SW480 (cell line): ENCODE results near the gene ACACB.

Experiments
- DNase-seq: peaks from one replicate; pipeline ENCODE4 v3.0.0-alpha.2; 2016; ENCODE audit warnings: low spot score

Gene ACACB

DNA sequence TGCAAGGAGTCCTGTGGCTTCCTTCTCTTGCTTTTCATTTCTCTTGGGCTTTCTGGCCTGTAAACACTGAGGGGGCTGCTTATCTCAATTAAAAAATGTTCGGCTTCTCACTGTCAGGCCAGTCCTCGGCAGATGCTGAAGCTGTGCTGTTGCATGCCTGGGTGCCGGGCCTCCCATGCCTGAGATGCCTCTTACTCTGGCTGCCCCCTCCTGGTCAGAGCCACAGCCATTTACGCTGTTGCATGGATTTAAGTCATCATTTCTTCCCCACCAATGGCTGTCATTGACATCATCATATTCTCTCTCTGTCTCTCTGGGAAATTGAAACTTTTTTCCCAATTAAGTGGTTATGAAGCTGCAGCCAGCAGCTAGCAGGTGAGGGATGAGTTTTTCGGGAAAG lies 139.0 kb downstream of the ACACB start:
- no peak for DNase-seq

DNA sequence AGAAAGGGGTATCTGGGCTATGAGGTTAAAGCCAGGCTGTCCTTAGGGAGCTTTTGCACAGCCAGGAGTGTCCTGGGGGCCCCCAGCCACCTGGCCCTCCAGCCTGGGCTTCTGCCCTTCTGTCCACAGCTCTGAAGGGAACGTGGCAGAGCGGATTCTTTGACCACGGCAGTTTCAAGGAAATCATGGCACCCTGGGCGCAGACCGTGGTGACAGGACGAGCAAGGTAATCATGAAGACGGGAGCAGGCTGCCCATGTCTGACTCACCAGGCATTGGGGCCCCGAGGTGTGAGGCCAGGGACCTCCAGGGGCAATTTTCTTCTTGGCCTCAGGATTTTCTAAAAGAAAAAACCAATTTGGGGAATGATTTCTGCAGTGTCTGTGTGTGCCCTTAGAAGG lies 139.6 kb downstream of the ACACB start:
- no peak for DNase-seq

DNA sequence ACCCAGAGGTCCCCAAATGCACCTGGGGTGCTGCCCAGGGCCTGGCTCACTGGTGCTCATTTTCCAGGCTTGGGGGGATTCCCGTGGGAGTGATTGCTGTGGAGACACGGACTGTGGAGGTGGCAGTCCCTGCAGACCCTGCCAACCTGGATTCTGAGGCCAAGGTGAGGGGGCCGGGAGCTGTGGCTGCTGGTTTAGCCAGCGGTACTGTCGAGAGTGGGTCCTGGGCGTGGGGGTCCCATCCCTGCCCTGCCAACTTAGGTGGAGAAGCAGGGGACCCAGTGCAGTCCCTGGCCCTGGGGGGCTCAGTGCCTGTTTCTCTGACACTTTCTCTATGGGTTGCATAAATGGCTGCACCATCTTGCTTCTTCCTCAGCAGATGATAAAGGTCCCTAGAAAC lies 141.8 kb downstream of the ACACB start:
- DNase-seq, result no peak

DNA sequence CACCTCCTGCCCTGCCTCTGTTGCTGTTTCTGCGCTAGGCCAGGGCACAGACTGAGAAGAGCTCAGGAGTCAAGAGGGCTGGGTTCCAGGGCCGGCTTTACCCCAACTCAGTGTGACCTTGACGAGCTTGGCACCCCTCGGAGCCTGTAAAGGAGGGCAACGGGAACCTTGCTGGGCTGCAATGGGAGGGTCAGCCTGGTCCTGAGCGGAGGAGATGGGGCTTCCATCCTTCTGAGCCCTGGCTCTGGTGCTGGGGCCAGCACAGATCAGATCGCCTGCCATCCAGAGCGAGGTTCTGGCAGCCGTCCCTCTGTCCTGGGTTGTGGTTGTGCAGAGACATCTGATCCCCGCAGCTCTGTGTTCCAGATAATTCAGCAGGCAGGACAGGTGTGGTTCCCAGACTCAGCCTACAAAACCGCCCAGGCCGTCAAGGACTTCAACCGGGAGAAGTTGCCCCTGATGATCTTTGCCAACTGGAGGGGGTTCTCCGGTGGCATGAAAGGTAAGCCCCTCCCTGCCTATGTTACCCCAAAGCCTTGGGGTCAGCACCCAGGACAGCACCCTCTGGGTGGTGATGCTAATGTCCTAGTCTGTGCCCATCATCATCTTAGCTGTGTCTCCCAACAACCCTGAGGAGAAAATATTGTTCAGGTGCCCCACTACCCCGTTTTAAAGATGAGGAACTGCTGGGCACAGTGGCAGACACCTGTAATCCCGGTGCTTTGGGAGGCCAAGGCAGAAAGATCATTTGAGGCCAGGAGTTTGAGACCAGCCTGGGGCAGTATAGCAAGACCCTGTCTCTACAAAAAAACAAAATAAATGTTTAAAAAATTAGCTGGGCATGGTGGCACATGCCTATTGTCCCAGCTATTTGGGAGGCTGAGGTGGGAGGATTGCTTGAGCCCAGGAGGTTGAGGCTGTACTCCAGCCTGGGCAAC lies 142.5 kb downstream of the ACACB start:
- DNase-seq, result no peak

DNA sequence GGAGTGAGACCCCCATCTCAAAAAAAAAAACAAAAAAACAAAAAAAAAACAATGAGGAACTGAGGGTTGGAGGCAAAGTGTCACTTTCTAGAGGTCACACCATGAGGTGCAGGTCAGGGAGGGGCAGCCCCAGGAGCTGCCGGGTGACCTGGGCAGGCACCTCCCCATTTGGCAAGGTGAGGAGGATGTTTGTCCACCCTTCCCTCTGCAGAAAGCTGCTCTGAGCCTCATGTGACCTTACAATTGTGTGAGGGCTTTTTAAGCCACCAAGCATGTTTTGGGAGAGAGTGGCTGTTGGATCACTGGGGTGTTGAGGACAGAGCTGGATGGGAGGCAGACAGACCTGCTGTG lies 143.1 kb downstream of the ACACB start:
- DNase-seq, result no peak

DNA sequence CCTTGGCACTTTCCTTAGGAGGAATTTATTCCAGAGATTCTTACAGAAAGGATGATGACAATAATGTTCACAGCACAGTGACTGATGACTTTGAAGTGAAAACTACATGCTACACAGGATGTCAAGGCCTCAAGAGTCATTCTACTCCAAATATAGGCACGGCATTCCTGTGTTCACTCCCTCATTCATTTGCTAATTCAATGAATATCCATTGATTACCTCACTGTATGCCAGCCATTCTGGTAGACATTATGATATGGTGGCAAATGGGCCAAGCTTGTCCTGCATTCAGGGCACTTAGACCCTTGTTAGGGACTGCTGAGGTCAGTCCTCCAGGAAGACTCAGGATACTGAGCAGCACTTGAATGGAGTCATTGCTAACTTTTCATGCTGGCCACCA lies 144.7 kb downstream of the ACACB start:
- DNase-seq, result no peak

DNA sequence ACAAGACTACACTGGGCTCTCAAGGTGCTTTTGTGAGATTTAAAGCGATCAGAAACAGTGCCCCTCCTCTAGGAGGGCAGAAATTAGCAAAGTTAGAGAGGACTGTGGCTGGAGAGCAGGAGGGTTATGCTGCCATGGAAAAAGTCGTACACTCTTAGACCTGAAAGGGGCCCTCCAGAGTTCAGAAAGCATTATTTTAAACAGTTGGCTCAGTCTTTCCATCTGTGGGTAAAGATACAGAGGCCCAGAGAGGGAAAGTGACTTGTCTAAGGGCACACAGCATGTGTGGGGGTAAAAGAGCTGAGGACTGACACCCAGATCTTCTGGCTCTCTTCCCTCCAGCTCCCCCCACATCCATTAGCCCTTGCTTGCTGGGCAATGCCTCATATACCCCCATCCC lies 145.6 kb downstream of the ACACB start:
- DNase-seq, result no peak

DNA sequence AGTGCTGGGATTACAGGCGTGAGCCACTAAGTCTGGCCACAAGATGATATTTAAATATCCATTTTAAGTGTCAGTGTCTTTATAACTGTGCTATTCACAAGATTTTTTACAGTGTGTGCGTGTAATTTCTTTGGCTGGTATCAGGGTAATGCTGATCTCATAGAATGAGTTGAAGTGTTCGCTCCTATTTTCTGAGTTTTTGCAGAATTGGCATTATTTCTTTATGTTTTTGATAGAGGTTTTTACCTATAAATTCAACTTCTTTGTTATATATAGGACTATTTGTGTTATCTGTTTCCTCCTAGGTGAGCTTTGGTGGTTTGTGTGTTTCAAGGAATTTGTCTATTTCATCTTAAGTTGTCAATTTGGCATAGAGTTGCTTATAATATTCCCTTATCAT lies 147.1 kb downstream of the ACACB start:
- DNase-seq, result no peak

DNA sequence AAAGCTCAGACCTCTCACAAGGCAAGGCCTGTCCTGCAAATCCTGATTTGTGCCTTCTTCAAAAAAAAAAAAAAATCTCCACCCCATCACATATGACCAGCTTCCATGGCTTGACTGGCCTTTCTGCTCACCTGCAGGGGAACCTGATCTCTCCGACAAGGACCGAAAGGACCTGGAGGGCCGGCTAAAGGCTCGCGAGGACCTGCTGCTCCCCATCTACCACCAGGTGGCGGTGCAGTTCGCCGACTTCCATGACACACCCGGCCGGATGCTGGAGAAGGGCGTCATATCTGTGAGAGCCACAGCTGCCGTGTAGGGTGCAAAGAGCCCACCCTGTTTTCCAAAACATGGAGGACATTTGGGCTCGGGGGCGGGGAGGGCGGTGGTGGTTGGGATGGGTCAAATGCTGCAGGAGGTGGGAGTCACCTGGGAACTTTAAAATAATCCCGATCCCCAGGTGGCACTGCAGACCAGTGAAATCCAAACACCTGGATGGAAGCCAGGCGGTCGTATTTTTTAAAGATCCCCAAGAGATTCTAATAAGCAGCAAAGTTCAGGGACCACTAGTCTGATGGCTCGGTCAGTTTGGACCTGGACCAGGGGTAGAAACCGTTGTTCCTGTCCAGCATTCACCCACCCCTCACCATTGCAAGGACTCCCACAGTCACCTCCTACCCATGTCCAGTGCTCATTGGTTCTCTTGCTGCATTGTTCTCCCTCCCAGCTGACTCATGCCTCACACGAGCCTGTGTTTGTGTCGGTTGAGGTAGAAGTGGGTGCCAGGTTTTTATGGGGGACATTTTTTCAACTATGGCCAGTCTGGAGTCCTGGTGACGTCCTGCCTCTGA lies 147.9 kb downstream of the ACACB start:
- peak; percentile 71 for DNase-seq

DNA sequence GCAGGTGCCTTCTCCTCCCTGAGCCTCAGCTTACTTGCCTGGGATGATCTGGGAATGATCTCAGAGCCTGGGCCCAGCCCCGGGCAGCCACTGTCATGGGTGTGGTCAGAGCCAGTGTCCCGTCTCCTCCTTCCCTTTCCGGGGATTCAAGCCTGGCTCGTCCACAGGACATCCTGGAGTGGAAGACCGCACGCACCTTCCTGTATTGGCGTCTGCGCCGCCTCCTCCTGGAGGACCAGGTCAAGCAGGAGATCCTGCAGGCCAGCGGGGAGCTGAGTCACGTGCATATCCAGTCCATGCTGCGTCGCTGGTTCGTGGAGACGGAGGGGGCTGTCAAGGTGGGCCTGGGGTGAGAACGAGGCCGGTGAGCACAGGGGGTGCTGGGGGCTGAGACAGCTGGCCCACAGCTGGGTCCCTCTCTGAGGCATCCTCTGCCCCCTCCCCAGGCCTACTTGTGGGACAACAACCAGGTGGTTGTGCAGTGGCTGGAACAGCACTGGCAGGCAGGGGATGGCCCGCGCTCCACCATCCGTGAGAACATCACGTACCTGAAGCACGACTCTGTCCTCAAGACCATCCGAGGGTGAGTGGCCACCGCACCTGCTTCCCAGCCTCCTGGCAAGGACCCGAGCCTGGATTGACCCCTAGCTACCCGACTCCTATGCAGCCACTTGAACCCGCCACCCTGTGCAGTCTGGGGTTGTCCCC lies 148.7 kb downstream of the ACACB start:
- DNase-seq, result no peak

DNA sequence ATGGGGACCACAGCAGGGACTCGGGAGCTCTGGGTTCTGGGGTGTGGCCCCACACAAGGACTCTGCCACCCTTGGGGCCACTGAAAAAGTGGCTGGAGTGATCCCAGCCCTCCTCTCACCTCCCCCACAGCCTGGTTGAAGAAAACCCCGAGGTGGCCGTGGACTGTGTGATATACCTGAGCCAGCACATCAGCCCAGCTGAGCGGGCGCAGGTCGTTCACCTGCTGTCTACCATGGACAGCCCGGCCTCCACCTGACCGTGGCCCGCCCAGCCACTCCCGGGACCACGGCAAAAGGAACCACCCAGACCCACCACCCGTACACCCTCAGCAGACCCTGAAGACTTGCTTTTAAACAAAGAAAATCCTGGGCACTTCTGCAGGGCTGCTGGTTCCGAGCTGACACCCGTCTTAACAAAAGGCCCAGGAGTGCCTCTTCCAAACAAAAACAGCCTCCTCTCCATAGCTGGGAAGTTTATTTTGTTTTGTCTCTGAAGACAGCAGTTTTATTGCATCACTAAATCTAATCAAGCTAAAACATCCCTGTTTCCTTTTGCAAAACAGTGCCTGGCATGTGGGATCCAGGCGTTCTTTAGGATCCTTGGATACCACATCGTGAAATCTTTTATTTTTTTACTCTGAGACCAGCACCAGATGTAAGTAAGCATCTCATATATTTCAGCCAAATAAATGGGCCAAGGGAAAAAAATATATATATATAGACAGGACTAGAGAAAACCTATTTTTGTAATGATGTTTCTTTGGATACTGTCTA lies 149.9 kb downstream of the ACACB start:
- no peak for DNase-seq

DNA sequence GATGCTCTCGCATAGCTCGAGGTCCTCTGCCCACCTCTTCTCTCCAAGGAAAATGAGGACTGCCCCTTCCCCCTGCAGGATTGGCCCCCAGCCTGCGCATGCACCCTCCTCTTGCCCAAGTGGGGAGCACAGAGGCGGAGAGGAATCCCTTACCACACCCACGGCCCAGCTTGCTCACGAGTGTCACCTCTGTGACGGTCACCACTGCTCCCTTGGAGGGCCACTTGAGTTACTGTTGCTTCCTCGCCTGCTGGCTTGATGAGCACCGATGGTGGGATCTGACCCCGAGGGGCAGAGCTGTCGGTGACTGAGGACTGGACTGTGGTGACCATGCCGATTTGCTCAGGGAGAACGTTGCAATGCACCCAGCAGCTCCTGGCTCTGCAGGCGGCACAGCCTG lies 151.0 kb downstream of the ACACB start:
- no peak for DNase-seq

DNA sequence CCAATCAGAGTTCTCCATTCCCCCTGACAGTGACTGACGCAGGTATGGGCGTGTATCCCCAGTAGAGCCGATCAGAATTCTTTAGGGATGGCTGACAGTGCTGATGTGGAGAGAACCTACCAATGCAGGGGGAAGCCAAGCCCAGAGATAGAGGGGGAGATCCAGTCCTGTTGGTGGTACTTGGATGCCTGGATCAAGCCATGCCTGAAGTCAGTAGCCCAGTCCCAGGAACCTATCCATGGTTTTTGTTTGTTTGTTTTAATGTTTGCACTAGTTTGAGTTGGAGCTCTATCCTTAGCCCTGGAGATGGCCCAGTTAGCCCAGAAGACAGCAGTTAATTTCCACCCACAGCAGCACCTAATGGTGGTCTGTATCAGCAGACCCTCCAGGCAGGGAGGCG lies 152.5 kb downstream of the ACACB start:
- no peak for DNase-seq

DNA sequence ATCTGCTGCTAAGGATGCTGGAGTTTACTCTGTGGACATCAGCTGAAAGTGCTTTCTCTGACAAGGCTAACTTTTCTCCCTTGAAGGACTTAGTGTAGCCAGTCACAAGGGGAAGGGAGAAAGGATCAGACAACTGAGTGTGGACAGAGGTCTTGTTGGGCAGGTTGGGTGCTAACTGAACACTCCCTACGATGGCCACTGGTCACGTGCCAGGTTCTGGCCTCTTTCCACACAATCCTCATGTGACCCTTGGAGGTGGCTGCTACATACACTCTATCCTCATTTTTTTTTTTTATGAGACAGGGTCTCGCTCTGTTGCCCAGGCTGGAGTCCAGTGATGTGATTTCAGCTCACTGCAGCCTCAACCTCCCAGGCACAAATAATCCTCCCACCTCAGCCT lies 153.0 kb downstream of the ACACB start:
- DNase-seq, result no peak

DNA sequence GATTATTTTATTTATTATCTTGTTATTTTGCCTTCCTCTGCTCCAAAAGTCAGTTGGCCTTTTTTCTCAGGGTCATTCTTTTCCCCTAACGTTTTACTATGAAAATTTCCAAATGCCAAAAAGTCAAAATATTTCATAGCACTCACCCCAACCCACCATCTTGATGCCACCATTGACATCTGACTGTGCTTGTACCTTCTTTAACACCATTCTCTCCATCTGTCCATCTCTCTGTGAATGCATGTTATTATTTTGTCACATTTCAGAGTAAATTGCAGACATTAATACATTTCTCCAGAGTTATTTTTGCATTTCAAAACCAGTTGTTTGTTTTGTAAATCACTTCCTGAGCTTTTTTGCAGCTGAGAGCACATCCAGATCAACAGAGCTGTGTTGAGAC lies 154.1 kb downstream of the ACACB start:
- DNase-seq, result no peak

DNA sequence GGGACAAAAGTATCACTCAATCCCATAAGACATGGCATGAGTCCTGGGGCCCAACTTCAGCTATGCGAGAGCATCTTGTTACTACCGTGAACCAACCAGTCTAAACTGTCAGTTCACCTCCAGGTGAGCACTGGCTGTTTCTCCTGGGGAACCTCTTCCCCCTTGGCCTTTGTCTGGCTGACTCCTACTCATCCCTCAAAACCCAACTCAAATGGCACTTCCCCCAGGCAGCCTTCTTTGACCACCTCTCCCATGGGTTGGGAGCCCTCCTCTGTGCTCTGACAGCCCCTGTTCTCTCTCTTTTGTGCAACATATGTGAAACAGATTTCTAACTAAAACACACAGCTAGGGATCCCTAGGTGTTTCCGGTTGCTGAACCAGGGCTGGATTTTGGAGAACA lies 155.0 kb downstream of the ACACB start:
- no peak for DNase-seq

DNA sequence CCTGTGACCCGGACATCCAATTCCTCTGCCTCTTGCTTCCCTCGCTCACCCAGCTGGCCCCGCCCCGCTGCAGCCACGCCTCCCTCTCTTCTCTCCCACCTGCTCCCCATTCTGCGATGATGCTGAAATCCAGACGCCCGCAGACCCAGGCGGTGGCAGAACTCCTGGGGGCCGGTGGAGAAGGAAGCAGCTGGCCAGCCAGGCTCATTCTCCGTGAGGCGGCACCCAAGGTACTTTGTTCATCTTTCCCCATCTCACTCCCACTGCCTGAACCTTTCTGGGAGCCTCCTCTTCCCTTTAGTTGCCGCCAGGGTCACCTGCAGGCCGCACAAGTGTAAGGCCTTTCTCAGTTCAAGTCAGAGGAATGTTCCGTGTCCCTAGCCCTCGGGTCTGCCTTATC lies 157.0 kb downstream of the ACACB start:
- no peak for DNase-seq

DNA sequence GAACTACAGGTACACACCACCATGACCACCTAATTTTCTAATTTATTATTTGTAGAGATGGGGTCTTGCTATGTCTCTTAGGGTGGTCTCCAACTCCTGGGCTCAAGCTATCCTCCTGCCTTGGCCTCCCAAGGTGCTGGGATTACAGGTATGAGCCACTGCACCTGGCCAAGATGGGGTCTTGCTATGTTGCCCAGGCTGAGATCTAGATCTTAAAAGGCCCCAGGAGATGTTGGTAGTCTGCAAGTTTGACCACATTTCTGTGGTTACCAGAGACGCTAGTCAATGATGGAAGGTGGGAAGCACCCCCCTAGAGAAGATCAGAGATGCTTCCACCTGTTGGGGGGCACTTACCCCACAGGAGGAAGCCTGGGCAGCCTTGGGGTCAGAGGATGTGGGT lies 158.0 kb downstream of the ACACB start:
- no peak for DNase-seq

DNA sequence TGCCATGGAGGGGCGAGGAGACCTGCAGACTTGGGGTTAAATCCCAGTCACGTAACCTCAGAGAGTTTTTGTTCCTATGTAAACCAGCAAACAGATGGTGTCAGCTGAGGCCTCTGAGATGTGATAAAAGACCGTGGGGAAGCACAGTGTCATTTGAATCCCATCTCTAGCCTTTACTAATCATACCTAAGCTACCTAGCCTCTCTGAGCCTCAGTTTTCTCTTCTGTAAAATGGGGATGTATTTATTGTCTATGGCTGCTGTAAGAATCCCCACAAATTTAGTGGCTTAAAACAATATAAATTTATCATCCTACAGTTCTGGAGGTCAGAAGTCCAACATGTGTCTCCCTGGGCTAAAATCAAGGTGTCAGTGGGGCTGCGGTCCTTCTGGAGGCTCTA lies 158.8 kb downstream of the ACACB start:
- DNase-seq, result no peak

DNA sequence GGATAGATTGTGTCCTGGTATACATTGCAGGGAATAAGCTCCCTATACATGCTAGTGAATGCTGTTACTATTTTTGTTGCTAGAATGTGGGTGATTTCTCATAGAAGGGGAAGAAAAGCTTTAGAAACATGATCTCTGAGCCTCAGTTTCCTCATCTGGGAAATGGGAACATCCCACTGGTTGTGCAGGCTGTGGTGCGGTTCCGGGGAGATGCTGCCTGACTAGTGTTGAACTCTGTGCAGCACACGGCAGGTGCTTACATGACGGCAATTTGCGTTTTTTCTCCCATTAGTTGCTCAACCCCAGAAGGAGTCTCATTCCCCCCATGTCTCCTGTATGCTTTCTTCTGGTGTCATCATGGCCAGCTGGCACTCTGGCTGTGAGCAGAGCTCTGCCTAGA lies 159.8 kb downstream of the ACACB start:
- no peak for DNase-seq

DNA sequence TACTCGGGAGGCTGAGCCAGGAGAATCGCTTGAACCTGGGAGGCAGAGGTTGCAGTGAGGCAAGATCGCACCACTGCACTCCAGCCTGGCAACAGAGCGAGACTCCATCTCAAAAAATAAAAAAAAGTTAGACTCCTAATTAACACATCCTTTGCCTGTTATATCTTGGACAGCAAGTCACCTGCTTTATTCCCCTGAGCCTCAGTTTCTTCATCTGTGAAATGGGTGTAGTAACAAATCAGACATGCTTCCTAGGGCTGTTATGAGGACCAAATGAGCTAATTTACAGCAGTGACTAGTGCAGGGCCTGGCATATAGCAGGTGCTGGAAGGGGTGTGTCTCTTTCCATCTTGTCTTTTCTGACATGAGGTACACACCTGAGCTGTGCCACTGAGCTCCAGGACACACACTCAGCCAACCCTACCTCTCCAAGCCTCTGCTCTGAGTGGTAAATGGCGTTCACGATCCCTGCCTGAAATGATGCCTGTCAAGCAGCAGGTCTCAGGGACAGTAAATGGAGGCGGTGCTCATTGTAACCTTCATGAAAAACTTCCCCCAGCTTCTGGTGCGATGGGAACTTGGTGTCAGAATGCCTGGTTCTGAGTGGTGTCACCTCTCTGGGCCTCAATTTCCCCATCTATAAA lies 161.0 kb downstream of the ACACB start:
- DNase-seq, result no peak
